Right lobe of liver (tissue), 4 donors: ENCODE results near the gene CYP8B1.

Experiments used
- CTCF ChIP-seq, 4 donors: fragments of 200-600 bp in 3 of 4; fragments of 450-650 bp in 1 of 4; IDR thresholded peaks; one replicate each; pipeline versions ENCODE4 v1.5.1 to v1.8.0; 2016 to 2022; ENCODE audit warnings: antibody characterized with exemption in 4 of 4, mild to moderate bottlenecking in 2 of 4
- POLR2A ChIP-seq: fragments of 450-650 bp; IDR thresholded peaks from one replicate; pipeline ENCODE4 v1.6.1; 2017; ENCODE audit warnings: antibody characterized with exemption, mild to moderate bottlenecking
- donor health status: DM: no; HTN: no; CAD: no.
- donor health status: DM: no; HTN: no; CAD: no.
- donor health status: DM: no; HTN: yes; CAD: no.

GRCh38 chr3:42855219-42855546 lies 20.5 kb downstream of the CYP8B1 start:
- TF ChIP-seq CTCF (IDR thresholded peaks at IDR 0.05) (no peak), POLR2A (peak; percentile 57)
